Activated naive CD8-positive, alpha-beta T cell treated with anti-CD3 and anti-CD28 coated beads for 36 hours (primary cell): ENCODE measurements around the gene DBT. TPM values are rescaled to one million over a fixed set of nuclear protein-coding genes. Genes with fewer than 3 reads are reported as not detected.

ENCODE experiments used
- DNase-seq: peaks from one replicate; pipeline ENCODE4 v3.0.0; 2021
- H3K27ac Mint-ChIP-seq: one replicate; pipeline ENCODE4 v1.8.0; 2022; ENCODE audit warnings: mild to moderate bottlenecking, moderate library complexity, mixed read lengths
- H3K27me3 Mint-ChIP-seq: one replicate; pipeline ENCODE4 v1.8.0; 2022; ENCODE audit warnings: mild to moderate bottlenecking, mixed read lengths
- H3K36me3 Mint-ChIP-seq: one replicate; pipeline ENCODE4 v1.8.0; 2021; ENCODE audit warnings: mild to moderate bottlenecking, mixed read lengths
- H3K4me1 Mint-ChIP-seq: one replicate; pipeline ENCODE4 v1.8.0; 2021; ENCODE audit warnings: mixed read lengths
- H3K4me3 Mint-ChIP-seq: one replicate; pipeline ENCODE4 v1.8.0; 2022; ENCODE audit warnings: mild to moderate bottlenecking, moderate library complexity, mixed read lengths
- H3K9me3 Mint-ChIP-seq: one replicate; pipeline ENCODE4 v1.8.0; 2022; ENCODE audit warnings: mixed read lengths
- total RNA-seq, 2 experiments: library from RNA; stranded (reverse); gene quantifications; one replicate each; pipeline ENCODE4 v1.2.3, GENCODE V29; 2021

The DBT gene
- total RNA-seq, 2 experiments from 2014 or later: 12.1 to 12.9 TPM

DNA sequence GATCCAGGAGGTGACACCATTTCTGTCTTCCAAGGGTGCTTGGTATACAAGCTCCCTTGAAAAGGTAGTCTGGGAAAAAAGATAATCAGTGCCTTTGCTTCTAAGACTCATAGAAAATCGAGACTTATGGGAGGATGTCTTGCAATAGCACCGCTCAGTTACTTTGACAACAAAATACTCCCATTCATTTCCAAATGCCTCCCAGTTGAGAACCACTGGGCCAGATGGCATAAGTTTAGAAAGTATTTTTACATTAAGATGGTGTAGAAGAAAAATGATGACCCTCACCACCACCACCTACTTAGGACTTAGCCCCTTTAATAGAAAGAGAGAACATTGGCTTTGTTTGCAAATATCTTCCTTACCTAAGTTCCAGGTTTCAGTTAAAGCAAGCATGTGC lies 112.0 kb downstream of the DBT start:
- no peaks in the 10 kb centered on the region for H3K9me3 Mint-ChIP-seq
- H3K4me3 Mint-ChIP-seq: no peak overlapping the region
- DNase-seq: no peak
- peaks cover 13% of the 10 kb centered on the region for H3K4me1 Mint-ChIP-seq
- H3K27ac Mint-ChIP-seq: no peak overlapping the region
- peaks cover 25% of the 10 kb centered on the region for H3K36me3 Mint-ChIP-seq
- H3K27me3 Mint-ChIP-seq: peaks cover 3% of the 10 kb centered on the region

Other genes with a start within 250 kb of the DBT start
- 10 to 100 TPM; 15.7 TPM for gene SASS6, start 116.9 kb downstream of the DBT start, total RNA-seq
- gene TRMT13, start 116.7 kb downstream of the DBT start, total RNA-seq: 10 to 100 TPM; 18.6 to 19.6 TPM
- under 1 TPM; 0.40 to 0.72 TPM for gene LRRC39, start 71.6 kb downstream of the DBT start, total RNA-seq
- 10 to 100 TPM; 49.4 to 50.4 TPM for gene RTCA, start 16.4 kb upstream of the DBT start, total RNA-seq
- 10 to 100 TPM in 1 of 2 experiments, 1 to 10 TPM in 1; 9.5 to 11.2 TPM for gene CDC14A, start 102.7 kb upstream of the DBT start, total RNA-seq